C4-2B (cell line): ENCODE results near the gene HECTD1.
"Not testable (repeated sequence)": the region's sequence is repeated elsewhere in the genome, so short reads cannot be mapped to it uniquely, and the experiment has no call there.

Experiments used
- H3K27ac ChIP-seq: fragments of 450-650 bp; 2 replicates; pipeline ENCODE4 v1.5.1; 2017
- ZFX ChIP-seq: fragments of 450-650 bp; IDR thresholded peaks from 2 replicates; pipeline ENCODE4 v1.6.1; 2017
- TF ChIP-seq, protein P1 (sequence below): fragments of 450-650 bp; conservative IDR thresholded peaks from 2 replicates; pipeline ENCODE4 v1.5.1; 2017; ENCODE audit warnings: mild to moderate bottlenecking

HECTD1 gene

DNA sequence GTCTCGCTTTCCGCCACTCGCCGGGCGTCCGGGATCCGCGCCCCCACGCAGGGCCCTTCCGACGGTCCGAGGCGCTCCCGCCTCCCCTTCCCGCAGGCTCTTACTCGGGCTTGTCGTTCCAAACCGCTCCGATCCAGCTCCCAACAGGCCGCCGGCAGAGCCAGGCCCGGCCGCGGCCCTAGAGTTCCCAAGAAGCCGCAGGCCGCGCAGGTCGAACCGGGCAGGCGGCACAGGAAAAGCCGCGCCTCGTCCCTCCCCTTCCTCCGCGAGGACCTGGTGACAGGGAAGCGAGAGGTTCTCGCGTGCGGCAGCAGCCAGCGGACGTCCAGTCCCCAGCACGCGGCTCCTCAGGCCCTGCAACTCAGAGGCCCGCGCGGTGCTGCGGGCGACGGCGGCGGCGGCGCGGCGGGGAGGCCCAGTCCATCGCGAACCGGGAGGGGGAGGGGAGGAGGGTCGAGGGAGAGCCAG, 272 bp downstream of the HECTD1 start:
- H3K27ac ChIP-seq: peak overlapping the region; percentile 99
- TF ChIP-seq, protein P1, sequence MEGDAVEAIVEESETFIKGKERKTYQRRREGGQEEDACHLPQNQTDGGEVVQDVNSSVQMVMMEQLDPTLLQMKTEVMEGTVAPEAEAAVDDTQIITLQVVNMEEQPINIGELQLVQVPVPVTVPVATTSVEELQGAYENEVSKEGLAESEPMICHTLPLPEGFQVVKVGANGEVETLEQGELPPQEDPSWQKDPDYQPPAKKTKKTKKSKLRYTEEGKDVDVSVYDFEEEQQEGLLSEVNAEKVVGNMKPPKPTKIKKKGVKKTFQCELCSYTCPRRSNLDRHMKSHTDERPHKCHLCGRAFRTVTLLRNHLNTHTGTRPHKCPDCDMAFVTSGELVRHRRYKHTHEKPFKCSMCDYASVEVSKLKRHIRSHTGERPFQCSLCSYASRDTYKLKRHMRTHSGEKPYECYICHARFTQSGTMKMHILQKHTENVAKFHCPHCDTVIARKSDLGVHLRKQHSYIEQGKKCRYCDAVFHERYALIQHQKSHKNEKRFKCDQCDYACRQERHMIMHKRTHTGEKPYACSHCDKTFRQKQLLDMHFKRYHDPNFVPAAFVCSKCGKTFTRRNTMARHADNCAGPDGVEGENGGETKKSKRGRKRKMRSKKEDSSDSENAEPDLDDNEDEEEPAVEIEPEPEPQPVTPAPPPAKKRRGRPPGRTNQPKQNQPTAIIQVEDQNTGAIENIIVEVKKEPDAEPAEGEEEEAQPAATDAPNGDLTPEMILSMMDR: no peak
- TF ChIP-seq ZFX: peak; percentile 100

DNA sequence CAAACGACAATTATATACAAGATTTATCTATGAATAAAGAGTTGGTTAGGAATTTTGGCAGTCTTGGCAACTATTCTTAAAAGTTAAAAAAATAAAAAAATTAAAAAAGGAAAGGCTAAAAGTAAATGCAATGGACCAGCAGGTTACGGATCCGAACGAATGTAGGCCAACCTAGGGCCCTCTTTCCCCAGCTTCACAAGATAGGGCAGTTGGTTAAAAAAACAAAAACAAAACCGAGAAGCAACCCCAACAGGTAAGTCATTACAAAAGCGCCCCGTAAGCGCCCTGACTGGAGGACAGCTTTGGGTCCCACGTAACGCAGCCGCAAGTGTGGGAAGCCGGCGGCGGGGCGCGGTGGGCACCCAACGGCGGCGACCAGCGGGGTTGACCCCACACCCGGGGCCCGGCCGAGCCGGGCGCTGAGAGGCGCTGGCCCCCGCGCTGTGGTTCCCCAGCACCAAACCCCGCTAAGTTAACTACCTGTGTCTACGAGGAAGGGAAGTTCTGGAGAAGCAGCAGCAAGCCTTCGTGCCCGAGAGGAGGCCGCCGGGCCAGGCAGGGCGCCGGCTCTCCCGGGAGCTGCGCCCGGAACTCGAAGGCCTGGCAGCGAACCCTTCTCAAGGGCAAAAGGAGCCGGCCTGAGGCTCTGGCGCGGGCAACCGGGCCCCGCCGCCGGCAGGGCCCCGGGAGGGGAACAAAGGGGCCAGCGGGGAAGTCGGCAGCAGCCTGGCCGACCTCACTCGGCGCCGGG, 882 bp downstream of the HECTD1 start:
- peak overlapping the region; percentile 99 for H3K27ac ChIP-seq
- TF ChIP-seq, protein P1: no peak

DNA sequence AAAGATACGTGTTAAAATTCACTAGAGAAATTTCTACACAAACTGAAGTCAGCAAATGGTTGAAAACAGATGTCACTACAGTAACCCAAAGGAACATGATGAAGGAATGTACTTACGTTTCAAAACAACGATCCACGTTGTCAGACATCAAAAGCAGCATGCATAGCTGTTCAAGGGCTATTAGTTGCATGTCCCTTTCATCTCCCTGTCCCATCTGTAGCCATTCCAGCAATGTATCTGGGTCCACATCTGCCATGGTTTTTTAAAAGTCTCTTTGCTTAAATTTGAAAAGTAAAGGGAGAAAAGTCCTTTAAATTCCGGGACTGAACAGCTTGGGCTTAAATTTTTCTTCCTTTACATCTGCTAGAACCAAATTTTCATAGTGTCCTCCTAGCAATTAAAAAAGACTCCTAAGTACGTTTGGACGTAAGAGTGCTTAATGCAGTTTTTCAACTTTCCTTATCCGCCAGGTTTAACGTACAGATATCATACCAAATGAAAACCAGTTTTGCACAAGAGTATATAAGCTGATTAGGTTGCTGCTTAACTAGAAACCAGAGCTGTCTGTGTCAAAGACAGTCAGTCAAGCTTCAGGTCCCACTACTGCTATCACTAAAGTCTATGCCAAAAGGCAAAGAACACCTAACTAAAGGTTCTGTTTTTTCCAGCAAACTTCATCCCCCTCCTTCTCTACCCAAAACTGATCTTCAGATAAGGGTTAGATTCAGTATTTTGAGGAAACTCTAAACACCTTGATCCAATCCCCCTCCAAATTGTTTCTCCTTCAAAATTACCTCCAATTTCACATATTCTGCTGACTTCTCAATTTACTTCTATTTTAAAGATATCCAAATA, 1.7 kb downstream of the HECTD1 start:
- H3K27ac ChIP-seq: peak overlapping the region; percentile 99; the same call in 1 of the 2 replicates
- TF ChIP-seq ZFX: no peak
- TF ChIP-seq, protein P1: no peak

DNA sequence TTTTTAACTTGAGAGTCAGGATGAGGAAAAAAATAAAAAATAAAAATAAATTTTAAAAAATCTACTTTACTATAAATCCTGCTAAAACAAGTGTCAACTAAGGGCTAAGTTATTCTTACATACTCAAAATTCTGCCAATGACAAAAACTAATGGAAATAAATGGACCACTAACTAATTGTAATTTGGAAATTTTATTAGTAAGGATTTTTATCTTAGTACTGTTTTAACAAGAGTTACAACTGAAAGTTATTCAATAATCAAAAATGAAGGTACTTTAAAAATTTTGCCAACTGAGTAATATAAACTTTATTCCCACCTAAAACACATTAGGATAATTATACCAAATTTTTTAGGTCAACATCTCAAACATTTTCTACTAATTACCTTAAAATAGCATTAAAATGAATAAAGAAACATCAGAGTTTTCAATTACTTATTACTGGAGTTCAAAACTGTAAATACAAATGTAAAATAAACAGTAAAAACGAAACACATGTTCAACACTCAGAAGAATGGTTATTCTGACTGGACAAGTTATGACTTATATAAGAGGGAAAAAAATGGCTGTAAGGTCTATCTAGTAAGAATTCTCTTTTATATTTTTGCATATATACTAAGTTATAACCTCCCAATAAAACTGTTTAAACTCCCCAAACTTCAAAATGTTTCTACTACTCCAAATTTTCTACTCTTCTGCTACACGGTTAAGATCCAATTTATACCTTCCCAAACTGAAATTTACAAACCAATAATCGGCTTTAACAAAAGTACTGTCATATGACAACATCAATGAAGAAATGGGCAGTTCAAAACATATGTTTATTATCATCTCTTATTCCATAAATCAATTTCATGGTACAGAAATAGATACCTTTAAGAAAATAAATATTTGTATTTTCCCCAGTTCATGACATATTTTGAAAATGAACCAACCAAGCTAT, 2.7 kb downstream of the HECTD1 start:
- H3K27ac ChIP-seq: no peak overlapping the region
- TF ChIP-seq ZFX: no peak
- TF ChIP-seq, protein P1: no peak

DNA sequence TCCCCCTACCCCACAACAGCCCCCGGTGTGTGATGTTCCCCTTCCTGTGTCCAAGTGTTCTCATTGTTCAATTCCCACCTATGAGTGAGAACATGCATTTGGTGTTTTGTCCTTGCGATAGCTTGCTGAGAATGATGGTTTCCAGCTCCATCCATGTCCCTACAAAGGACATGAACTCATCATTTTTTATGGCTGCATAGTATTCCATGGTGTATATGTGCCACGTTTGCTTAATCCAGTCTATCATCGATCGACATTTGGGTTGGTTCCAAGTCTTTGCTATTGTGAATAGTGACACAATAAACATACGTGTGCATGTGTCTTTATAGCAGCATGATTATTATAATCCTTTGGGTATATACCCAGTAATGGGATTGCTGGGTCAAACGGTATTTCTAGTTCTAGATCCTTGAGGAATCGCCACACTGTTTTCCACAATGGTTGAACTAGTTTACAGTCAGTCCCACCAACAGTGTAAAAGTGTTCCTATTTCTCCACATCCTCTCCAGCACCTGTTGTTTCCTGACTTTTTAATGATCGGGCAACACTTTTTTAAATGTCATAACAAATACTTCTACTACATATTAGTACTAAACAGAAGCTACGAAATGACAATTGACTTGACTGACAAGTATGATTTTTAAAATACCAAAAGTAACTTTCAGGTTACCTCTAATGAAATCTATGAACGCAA, 3.5 kb downstream of the HECTD1 start:
- H3K27ac ChIP-seq: not testable (repeated sequence)

DNA sequence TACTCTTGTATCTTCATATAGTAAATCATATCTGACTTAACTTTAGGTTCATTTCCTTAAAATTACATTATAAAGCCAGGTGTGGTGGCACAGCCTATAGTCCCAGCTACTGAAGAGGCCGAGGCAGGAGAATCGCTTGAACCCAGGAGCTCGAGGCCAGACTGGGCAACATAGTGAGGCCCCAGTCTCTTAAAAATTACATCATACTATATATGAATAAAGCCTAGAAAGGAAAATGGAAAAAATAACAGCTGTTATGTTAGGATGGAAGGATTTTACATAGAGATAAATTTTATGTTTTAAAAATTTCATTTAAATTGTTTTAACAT, 4.2 kb downstream of the HECTD1 start:
- TF ChIP-seq ZFX: no peak
- TF ChIP-seq, protein P1: no peak
- H3K27ac ChIP-seq: no peak overlapping the region

DNA sequence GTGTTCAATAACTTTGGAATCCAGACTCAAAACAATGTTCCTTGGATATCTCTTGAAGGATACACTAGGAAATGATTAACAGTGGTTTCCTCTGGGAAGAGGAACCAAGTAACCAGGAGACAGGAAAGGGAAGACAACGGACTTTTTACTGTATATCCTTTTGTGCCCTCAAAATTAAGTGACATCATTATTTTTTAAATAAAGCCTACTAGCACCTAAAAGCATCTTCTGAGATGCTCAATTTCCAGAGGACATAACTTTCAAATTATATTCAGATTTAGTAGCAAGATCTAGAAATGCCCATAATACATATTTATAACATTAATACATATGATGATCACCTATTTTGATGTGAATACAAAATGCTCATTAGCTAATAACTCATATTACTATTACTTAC, 6.5 kb downstream of the HECTD1 start:
- TF ChIP-seq, protein P1: no peak
- TF ChIP-seq ZFX: no peak
- no peak overlapping the region for H3K27ac ChIP-seq
